Measurements from ENCODE around the gene MOSPD3. TPM values are rescaled to one million over a fixed set of nuclear protein-coding genes. Genes with fewer than 3 reads are reported as not detected.

MOSPD3 gene
- total and polyA plus RNA-seq, 2 of the 8 experiments (the other 6 are each of a cell fraction or from before 2014, with no cell fraction given), result 20.7 to 21.4 TPM

- TF ChIP-seq, protein P1, sequence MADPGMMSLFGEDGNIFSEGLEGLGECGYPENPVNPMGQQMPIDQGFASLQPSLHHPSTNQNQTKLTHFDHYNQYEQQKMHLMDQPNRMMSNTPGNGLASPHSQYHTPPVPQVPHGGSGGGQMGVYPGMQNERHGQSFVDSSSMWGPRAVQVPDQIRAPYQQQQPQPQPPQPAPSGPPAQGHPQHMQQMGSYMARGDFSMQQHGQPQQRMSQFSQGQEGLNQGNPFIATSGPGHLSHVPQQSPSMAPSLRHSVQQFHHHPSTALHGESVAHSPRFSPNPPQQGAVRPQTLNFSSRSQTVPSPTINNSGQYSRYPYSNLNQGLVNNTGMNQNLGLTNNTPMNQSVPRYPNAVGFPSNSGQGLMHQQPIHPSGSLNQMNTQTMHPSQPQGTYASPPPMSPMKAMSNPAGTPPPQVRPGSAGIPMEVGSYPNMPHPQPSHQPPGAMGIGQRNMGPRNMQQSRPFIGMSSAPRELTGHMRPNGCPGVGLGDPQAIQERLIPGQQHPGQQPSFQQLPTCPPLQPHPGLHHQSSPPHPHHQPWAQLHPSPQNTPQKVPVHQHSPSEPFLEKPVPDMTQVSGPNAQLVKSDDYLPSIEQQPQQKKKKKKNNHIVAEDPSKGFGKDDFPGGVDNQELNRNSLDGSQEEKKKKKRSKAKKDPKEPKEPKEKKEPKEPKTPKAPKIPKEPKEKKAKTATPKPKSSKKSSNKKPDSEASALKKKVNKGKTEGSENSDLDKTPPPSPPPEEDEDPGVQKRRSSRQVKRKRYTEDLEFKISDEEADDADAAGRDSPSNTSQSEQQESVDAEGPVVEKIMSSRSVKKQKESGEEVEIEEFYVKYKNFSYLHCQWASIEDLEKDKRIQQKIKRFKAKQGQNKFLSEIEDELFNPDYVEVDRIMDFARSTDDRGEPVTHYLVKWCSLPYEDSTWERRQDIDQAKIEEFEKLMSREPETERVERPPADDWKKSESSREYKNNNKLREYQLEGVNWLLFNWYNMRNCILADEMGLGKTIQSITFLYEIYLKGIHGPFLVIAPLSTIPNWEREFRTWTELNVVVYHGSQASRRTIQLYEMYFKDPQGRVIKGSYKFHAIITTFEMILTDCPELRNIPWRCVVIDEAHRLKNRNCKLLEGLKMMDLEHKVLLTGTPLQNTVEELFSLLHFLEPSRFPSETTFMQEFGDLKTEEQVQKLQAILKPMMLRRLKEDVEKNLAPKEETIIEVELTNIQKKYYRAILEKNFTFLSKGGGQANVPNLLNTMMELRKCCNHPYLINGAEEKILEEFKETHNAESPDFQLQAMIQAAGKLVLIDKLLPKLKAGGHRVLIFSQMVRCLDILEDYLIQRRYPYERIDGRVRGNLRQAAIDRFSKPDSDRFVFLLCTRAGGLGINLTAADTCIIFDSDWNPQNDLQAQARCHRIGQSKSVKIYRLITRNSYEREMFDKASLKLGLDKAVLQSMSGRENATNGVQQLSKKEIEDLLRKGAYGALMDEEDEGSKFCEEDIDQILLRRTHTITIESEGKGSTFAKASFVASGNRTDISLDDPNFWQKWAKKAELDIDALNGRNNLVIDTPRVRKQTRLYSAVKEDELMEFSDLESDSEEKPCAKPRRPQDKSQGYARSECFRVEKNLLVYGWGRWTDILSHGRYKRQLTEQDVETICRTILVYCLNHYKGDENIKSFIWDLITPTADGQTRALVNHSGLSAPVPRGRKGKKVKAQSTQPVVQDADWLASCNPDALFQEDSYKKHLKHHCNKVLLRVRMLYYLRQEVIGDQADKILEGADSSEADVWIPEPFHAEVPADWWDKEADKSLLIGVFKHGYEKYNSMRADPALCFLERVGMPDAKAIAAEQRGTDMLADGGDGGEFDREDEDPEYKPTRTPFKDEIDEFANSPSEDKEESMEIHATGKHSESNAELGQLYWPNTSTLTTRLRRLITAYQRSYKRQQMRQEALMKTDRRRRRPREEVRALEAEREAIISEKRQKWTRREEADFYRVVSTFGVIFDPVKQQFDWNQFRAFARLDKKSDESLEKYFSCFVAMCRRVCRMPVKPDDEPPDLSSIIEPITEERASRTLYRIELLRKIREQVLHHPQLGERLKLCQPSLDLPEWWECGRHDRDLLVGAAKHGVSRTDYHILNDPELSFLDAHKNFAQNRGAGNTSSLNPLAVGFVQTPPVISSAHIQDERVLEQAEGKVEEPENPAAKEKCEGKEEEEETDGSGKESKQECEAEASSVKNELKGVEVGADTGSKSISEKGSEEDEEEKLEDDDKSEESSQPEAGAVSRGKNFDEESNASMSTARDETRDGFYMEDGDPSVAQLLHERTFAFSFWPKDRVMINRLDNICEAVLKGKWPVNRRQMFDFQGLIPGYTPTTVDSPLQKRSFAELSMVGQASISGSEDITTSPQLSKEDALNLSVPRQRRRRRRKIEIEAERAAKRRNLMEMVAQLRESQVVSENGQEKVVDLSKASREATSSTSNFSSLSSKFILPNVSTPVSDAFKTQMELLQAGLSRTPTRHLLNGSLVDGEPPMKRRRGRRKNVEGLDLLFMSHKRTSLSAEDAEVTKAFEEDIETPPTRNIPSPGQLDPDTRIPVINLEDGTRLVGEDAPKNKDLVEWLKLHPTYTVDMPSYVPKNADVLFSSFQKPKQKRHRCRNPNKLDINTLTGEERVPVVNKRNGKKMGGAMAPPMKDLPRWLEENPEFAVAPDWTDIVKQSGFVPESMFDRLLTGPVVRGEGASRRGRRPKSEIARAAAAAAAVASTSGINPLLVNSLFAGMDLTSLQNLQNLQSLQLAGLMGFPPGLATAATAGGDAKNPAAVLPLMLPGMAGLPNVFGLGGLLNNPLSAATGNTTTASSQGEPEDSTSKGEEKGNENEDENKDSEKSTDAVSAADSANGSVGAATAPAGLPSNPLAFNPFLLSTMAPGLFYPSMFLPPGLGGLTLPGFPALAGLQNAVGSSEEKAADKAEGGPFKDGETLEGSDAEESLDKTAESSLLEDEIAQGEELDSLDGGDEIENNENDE (IDR thresholded peaks at IDR 0.05; ENCODE audit: insufficient replicate concordance, low read length), result no peak
- TF ChIP-seq TCF12 (IDR thresholded peaks at IDR 0.05; ENCODE audit: low read depth, low read length) (no peak), POLR2A (IDR thresholded peaks at IDR 0.05; ENCODE audit: control extremely low read depth in 1 of 2, low read depth in 2 of 2, low read length in 2 of 2) (peak in 1 of 2 experiments; percentile 85; a peak in 2 of 3 replicates), SIN3A (conservative IDR thresholded peaks at IDR 0.05 in 1 of 2, IDR thresholded peaks at IDR 0.05 in 1 of 2; ENCODE audit: low read depth in 1 of 2, low read length in 2 of 2) (peak; percentile 78 to 95; a peak in 2 of 4 replicates), FOSL1 (IDR thresholded peaks at IDR 0.05; ENCODE audit: insufficient read depth, low read depth, low read length) (no peak), GABPA (IDR thresholded peaks at IDR 0.05; ENCODE audit: borderline replicate concordance, insufficient read depth, low read length) (peak; percentile 46; the same call in 1 of the 2 replicates), TAF1 (IDR thresholded peaks at IDR 0.05; ENCODE audit: low read depth, low read length) (0 out of 2 replicates have a peak, but pooled peaks have one; percentile 58)
Measured at GRCh38 chr7:100568896-100569844, 43.2 kb upstream of the MOSPD3 start (continued).
